ENCODE measurements around the gene UVSSA.
"Not testable (repeated sequence)": the region's sequence is repeated elsewhere in the genome, so short reads cannot be mapped to it uniquely, and the experiment has no call there.

UVSSA gene

GRCh38 chr4:1318488-1319213, 28.4 kb upstream of the UVSSA start:
- no peak for DNase-seq (ENCODE audit: insufficient read length, low spot score)
- no peak for TF ChIP-seq CTCF (IDR thresholded peaks at IDR 0.05; ENCODE audit: insufficient read depth, missing control alignments)
- no peak for FAIRE-seq

GRCh38 chr4:1321486-1321885, 25.5 kb upstream of the UVSSA start:
- FAIRE-seq (no peak), DNase-seq (ENCODE audit: insufficient read length, low spot score) (no peak)
- TF ChIP-seq CTCF (IDR thresholded peaks at IDR 0.05; ENCODE audit: insufficient read depth, missing control alignments) = no peak

- FAIRE-seq (no peak), DNase-seq (ENCODE audit: insufficient read length, low spot score) (no peak)
- TF ChIP-seq CTCF (IDR thresholded peaks at IDR 0.05; ENCODE audit: insufficient read depth, missing control alignments) = no peak
Observed at GRCh38 chr4:1321946-1322650, 24.9 kb upstream of the UVSSA start.

GRCh38 chr4:1323280-1323634, 23.8 kb upstream of the UVSSA start:
- TF ChIP-seq CTCF (IDR thresholded peaks at IDR 0.05; ENCODE audit: insufficient read depth, missing control alignments) = no peak
- FAIRE-seq = no peak
- no peak for DNase-seq (ENCODE audit: insufficient read length, low spot score)

- DNase-seq (ENCODE audit: insufficient read length, low spot score) = no peak
- no peak for TF ChIP-seq CTCF (IDR thresholded peaks at IDR 0.05; ENCODE audit: insufficient read depth, missing control alignments)
- FAIRE-seq = no peak
Observed at GRCh38 chr4:1323635-1324442, 23.2 kb upstream of the UVSSA start.

GRCh38 chr4:1324443-1325175, 22.4 kb upstream of the UVSSA start:
- DNase-seq (ENCODE audit: insufficient read length, low spot score); FAIRE-seq: not testable (repeated sequence)

- TF ChIP-seq CTCF (IDR thresholded peaks at IDR 0.05; ENCODE audit: insufficient read depth, missing control alignments) = no peak
- FAIRE-seq (no peak), DNase-seq (ENCODE audit: insufficient read length, low spot score) (no peak)
Observed at GRCh38 chr4:1325176-1325480, 21.9 kb upstream of the UVSSA start.

Data from D721Med (cell line).